GM18498 (cell line): ENCODE measurements around the gene PKLR.

Source experiments
- ATAC-seq: cut with Tn5 transposase; IDR thresholded peaks from one replicate; pipeline ENCODE4 v1.9.1; 2021; ENCODE audit warnings: mild to moderate bottlenecking, moderate library complexity; ENCODE audit not compliant: unreplicated experiment

Gene PKLR

GRCh38 chr1:155285631-155286044 is 15.6 kb downstream of the PKLR start:
- ATAC-seq: no peak

- ATAC-seq: no peak
Observed at GRCh38 chr1:155285063-155285462, 16.2 kb downstream of the PKLR start.

DNA sequence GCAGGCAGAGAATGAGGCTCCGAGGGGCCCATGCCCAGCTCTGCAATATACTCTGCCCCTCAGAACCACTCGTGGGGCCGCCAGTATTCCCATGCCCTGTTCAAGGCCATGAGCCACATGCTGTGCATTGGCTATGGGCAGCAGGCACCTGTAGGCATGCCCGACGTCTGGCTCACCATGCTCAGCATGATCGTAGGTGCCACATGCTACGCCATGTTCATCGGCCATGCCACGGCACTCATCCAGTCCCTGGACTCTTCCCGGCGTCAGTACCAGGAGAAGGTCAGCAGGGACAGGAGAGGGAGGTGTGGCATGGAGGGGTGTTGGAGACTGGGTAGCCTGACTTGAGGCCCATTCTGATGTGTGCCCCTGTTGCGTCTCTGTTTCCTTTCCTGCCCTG is 16.8 kb downstream of the PKLR start:
- ATAC-seq: no peak

DNA sequence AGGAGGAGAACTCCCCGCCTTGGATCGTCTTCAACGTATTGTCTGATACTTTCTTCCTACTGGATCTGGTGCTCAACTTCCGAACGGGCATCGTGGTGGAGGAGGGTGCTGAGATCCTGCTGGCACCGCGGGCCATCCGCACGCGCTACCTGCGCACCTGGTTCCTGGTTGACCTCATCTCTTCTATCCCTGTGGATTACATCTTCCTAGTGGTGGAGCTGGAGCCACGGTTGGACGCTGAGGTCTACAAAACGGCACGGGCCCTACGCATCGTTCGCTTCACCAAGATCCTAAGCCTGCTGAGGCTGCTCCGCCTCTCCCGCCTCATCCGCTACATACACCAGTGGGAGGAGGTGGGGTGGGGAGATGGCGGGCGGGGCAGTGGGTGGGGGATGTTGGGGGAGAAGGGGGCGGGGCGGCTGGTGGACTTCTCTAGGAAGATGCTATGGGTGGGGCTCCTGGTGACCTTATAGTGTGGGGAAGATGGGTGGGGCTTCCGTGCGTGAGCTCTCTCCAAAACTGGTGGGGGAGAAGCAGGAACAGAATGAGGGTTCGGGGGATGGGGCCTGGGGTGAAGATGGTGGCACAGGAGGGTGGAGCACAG is 18.6 kb downstream of the PKLR start:
- no peak for ATAC-seq

GRCh38 chr1:155279268-155279667 is 22.0 kb downstream of the PKLR start:
- no peak for ATAC-seq

DNA sequence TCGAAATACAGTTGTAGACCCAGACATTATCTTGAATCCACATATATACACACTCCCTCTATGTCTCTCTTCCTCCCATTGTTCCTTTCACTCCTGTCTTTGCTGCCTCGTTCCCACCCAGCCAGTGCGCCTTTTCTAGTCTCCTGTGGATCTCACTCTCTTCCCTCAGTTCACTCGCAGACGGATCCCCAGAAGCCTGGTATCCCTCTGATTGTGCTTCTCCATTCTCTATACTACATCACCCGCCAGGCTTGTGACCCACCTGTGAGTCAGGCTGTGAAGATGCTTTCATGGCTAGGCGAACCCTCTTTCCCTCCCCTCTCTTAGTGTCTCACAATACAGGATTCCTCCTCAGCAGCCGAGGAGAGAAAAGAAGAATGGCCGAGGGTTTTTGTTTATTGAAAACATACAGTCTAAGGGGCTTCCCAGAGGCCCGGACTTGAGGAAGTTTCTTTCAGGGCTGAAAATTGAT is 22.5 kb downstream of the PKLR start:
- no peak for ATAC-seq

- ATAC-seq: no peak
Observed at GRCh38 chr1:155277902-155278688, 23.1 kb downstream of the PKLR start.

GRCh38 chr1:155277070-155277901 is 24.0 kb downstream of the PKLR start, which contains the start of gene HCN3:
Gene HCN3 (plus strand): TSS chr1:155277463. CDS start chr1:155277591, 128 bp downstream.
- peak; percentile 66 for ATAC-seq

DNA sequence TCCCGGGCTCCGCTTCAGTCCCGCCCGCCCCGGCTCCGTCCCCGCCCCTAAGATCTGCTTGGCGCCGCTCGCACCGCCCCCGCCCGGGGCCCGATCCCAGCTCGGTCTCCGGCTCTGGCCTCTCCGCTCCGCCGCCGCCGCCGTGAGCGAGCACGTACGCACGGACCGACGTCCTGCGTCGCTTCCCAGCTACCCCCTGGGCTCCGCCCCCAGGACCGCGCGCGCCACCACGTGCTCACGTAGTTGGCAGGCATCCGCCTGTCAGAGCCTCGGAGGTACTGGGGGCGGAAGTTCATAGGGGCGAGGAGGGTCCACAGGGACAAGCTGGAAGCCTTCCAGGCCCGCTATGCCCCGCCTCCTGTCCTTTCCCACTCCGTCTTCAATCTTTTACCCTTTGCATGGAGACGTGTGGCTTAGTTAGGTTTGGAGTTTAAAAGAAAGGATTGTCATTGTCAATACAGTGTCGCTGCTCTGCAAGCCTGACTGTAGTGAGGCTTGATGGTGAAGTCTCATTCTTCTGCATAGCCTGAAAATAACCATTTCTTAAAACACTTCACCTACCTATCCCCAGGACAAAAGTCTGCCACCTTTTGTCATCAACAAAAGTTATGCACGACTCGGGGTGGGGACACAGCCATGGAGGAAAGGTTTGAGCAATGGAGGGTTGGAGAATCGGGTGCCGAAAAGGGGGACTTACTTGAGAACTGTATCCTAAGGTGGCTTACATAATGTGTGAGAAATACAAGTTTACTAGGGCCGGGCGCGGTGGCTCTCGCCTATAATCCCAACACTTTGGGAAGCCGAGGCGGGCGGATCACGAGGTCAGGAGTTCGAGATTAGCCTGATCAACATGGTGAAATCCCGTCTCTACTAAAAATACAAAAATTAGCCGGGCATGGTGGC is 27.6 kb downstream of the PKLR start, which contains the start of gene CLK2:
Gene CLK2, minus strand, starts transcription at position 162 of the 903 bp plus-strand sequence. CDS start 2,527 bp downstream, outside the sequence.
- peak; percentile 76 for ATAC-seq

- ATAC-seq: peak; percentile 40
Observed at GRCh38 chr1:155272466-155273342, 28.5 kb downstream of the PKLR start.

DNA sequence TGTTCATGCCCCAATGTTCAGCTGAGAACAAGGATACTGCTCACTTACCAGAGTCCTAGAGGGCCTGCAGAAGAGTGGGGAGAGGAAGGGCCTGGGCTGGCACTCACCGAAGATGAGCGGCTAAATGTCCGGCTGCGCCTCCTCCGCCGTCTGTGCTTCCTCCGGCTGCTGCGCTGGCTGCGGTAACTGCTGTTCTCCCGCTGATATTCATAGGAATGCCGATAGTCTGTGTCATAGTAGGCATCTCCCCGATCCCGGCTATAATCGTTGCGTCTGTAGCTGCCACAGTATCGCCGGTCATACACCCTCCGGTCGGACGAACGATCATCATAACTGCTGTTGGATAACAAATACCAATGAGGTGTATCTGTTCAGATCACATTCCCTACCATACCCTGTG is 31.9 kb downstream of the PKLR start:
- ATAC-seq: no peak

DNA sequence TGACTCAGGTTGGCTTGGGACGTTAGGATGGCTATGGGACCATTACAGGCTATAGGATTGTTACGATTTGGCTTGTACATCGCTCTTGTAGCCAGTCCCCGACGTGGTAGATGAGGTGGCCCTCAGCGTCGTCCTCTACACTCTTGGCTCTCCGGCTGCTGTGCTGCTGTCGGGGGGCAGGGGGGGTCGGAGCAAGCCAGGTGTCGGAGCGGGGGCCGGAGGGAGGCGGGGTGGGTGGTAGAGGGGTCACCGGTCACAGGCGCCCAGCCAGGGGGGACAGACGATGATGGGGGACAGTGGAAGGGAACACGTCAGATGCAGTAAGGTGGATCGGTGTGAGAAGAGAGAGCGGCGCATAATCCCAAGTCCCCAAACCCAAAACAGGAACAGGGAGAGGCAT is 32.6 kb downstream of the PKLR start:
- ATAC-seq: no peak

DNA sequence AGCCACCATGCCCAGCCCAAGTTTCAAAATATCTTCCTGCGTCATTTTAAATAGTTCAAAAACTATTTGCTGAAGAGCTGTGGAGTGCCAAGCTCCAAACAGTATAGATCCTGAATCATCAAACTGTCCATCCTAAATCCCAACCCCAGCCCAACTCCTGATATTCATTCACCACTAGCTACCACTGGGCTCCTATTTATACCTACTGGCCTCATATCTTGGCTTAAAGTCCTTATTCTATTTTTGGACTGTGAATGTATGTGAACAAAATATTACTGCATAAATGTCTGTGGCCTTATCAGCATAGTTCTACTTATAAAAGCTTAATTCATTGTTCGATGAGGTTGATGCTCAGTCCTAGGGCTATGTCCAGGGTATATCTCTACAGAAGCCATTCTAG is 33.9 kb downstream of the PKLR start:
- ATAC-seq: no peak

DNA sequence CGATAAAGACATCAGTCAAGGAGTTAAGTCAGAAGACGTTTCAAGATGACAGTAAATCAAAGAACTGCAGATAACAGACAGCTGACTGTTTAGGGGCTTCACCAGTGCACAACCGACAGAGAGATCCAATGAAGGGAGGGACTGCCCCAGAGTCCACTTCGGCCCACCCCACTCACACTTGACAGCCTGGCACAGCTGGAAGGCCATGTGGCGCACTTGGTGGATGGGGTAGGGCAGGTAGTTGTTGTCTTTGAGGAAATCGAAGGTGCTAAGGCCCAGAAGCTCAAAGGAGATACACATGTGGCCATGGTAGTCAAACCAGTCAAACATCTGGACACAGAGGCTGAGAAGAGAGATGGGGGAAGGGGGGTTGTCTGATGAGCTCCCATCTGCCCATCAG is 34.7 kb downstream of the PKLR start:
- no peak for ATAC-seq

DNA sequence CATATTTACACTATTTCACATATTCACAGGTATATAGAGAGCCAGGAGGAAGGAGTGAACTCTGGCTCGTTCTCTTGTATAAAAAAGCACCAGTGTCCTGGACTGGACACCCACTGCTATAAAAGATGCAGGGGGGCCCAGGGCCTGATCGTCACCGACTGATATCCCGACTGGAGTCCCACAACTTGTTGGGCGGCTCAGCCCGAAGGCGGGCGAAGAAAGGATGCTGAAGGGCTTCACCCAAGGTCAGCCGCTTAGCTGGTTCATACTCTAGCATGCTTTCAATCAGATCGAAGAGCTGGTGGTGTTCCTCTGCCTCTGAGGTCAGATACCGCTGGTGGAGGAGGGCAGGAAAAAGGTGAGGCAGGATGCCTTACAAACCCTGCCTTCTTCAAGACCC is 38.2 kb downstream of the PKLR start:
- ATAC-seq: no peak

GRCh38 chr1:155261852-155262673 is 39.2 kb downstream of the PKLR start, which contains the start of gene SCAMP3:
Gene SCAMP3 (minus strand): TSS chr1:155262360. CDS start chr1:155262151, 209 bp downstream.
- peak; percentile 86 for ATAC-seq

DNA sequence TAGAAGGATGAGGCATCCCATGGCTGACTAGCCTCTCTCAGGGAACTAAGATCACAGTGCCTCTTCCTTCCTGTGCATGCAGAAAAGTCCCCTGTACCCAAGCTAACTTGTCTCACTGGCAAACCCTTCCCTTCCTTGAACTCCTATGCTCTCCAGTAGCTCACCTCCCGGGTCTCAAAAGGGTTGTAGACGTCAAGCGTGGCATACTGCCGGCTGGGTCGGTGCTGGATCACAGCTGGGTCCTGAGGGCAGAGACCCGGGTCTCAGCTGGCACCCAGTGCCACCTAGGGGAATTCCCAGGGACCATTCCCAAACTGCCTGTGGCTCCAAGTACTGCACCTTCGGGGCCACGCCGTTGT is 39.8 kb downstream of the PKLR start:
- no peak for ATAC-seq

DNA sequence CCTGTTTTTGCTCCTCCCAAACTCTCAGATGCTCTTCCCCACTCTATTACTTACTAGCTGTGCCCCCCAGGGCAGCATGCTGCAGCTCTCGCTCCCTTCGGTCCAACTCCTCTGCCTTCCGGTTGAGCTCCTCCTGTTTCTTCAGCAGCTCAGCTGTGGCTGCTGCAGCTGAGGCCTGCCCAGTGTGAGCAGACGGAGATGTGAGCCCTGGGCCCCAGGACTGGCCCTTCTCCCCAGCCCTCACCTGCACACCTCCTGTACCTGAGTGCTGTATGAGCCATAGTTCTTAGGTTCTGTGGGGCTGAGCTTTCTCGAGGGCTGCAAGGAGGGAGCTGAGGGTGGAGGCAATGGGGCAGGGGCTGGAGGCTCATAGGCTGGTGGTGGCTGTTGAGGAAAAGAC is 41.0 kb downstream of the PKLR start:
- no peak for ATAC-seq
